ENCODE results near the gene RAB40AL. TPM values are rescaled to one million over a fixed set of nuclear protein-coding genes. Genes with fewer than 3 reads are reported as not detected.

The RAB40AL gene
- total RNA-seq, 1 experiment from 2014 or later: 0.20 TPM

DNA sequence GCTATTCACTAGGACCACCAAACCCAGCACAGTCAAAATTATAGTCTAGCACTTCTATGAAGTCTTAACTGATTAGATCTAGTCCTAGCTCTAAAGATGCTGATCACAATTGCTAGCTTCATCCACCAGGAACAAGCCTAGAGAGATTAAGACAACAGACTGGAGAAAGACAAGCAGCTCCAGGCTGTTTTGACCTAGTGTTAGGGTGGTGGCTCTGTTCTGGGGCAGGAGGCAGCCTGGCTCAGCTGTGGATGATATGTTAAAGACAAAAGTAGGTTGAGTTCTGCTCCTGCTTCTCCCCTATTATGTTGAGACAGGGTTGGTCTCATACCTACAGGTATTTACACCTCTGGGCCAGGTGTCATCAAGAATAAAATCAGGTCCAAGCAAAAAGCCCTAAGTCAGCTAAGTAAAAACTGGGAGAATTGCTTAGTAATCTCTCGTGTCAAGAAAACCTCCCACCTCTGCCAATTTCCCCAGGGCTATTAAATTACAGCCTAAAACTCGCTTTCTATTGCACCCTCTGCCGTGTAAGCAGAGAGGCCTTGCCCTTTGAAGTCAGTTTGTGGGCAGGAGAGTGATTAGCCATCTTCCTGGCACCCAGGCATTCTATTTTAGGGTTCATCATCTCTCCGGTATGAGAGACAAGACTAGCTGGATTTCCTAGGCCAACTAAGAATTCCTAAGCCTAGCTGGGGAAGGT lies 39.9 kb downstream of the RAB40AL start:
- no peak overlapping the region for H3K4me3 Mint-ChIP-seq
- H3K9me3 Mint-ChIP-seq: peaks cover 16% of the 10 kb centered on the region
- ChIA-PET POLR2A (no interaction called here), CTCF (interaction anchor here (1.0 to 1.2 kb wide), 2 partner anchors 12 to 42 kb away, joined by 3 read pairs; no protein-coding TSS in a partner anchor)
- ATAC-seq (no peak), DNase-seq (ENCODE audit: low spot score) (no peak)
- peaks cover 2% of the 10 kb centered on the region; the same call in 1 of the 2 replicates for H3K27me3 Mint-ChIP-seq (ENCODE audit: low read depth)
- peaks cover 5% of the 10 kb centered on the region; the same call in 1 of the 2 replicates for H3K36me3 Mint-ChIP-seq
- H3K27ac Mint-ChIP-seq: no peak overlapping the region
- peaks cover 6% of the 10 kb centered on the region for H3K4me1 Mint-ChIP-seq
- TF ChIP-seq JAZF1 (CRISPR knock-in tag; IDR thresholded peaks at IDR 0.05) (no peak), ZNF263 (CRISPR knock-in tag; IDR thresholded peaks at IDR 0.05; ENCODE audit: low read depth) (no peak), ZNF121 (CRISPR knock-in tag; IDR thresholded peaks at IDR 0.05) (no peak), MXD4 (CRISPR knock-in tag; IDR thresholded peaks at IDR 0.05; ENCODE audit: borderline replicate concordance) (no peak), MYBL2 (CRISPR knock-in tag; IDR thresholded peaks at IDR 0.05) (no peak), ZNF219 (CRISPR knock-in tag; IDR thresholded peaks at IDR 0.05; ENCODE audit: borderline replicate concordance) (no peak), ZNF423 (CRISPR knock-in tag; IDR thresholded peaks at IDR 0.05) (no peak), NR3C1 (CRISPR knock-in tag; conservative IDR thresholded peaks at IDR 0.05; ENCODE audit: low read depth) (no peak), TP53 (CRISPR knock-in tag; IDR thresholded peaks at IDR 0.05) (no peak), NFE2L1 (CRISPR knock-in tag; IDR thresholded peaks at IDR 0.05) (no peak), GRHL2 (CRISPR knock-in tag; IDR thresholded peaks at IDR 0.05; ENCODE audit: insufficient replicate concordance, severe bottlenecking) (no peak), EMX1 (CRISPR knock-in tag; IDR thresholded peaks at IDR 0.05) (no peak), HMGA2 (CRISPR knock-in tag; IDR thresholded peaks at IDR 0.05) (no peak)
- TF ChIP-seq, protein P1, sequence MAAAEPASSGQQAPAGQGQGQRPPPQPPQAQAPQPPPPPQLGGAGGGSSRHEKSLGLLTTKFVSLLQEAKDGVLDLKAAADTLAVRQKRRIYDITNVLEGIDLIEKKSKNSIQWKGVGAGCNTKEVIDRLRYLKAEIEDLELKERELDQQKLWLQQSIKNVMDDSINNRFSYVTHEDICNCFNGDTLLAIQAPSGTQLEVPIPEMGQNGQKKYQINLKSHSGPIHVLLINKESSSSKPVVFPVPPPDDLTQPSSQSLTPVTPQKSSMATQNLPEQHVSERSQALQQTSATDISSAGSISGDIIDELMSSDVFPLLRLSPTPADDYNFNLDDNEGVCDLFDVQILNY (CRISPR knock-in tag; IDR thresholded peaks at IDR 0.05): no peak
- TF ChIP-seq, protein P2, sequence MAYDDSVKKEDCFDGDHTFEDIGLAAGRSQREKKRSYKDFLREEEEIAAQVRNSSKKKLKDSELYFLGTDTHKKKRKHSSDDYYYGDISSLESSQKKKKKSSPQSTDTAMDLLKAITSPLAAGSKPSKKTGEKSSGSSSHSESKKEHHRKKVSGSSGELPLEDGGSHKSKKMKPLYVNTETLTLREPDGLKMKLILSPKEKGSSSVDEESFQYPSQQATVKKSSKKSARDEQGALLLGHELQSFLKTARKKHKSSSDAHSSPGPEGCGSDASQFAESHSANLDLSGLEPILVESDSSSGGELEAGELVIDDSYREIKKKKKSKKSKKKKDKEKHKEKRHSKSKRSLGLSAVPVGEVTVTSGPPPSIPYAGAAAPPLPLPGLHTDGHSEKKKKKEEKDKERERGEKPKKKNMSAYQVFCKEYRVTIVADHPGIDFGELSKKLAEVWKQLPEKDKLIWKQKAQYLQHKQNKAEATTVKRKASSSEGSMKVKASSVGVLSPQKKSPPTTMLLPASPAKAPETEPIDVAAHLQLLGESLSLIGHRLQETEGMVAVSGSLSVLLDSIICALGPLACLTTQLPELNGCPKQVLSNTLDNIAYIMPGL (CRISPR knock-in tag; IDR thresholded peaks at IDR 0.05): no peak
- TF ChIP-seq, protein P3, sequence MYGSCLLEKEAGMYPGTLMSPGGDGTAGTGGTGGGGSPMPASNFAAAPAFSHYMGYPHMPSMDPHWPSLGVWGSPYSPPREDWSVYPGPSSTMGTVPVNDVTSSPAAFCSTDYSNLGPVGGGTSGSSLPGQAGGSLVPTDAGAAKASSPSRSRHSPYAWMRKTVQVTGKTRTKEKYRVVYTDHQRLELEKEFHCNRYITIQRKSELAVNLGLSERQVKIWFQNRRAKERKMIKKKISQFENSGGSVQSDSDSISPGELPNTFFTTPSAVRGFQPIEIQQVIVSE (CRISPR knock-in tag; IDR thresholded peaks at IDR 0.05; ENCODE audit: borderline replicate concordance): no peak
- TF ChIP-seq, protein P4, sequence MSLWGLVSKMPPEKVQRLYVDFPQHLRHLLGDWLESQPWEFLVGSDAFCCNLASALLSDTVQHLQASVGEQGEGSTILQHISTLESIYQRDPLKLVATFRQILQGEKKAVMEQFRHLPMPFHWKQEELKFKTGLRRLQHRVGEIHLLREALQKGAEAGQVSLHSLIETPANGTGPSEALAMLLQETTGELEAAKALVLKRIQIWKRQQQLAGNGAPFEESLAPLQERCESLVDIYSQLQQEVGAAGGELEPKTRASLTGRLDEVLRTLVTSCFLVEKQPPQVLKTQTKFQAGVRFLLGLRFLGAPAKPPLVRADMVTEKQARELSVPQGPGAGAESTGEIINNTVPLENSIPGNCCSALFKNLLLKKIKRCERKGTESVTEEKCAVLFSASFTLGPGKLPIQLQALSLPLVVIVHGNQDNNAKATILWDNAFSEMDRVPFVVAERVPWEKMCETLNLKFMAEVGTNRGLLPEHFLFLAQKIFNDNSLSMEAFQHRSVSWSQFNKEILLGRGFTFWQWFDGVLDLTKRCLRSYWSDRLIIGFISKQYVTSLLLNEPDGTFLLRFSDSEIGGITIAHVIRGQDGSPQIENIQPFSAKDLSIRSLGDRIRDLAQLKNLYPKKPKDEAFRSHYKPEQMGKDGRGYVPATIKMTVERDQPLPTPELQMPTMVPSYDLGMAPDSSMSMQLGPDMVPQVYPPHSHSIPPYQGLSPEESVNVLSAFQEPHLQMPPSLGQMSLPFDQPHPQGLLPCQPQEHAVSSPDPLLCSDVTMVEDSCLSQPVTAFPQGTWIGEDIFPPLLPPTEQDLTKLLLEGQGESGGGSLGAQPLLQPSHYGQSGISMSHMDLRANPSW (CRISPR knock-in tag; conservative IDR thresholded peaks at IDR 0.05; ENCODE audit: low read depth): no peak

DNA sequence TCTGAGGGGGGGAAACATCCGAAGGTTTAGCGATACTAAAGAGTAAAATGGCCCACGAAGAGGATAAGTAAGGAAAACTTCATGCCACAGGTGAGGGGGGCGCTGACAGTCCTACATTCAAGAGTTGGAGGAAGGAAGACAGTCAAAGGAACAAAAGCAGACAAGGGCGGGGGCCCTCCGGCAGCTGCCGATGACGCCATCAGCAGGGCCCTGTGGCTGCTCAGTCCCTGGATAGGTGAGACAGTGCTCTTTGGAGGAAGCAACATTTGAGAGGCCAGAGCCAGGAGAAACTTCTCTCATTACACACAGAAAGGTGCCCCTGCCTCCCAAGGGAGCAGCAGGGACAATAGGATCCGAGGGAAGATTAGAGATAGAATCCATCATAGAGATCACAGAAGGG lies 41.5 kb downstream of the RAB40AL start:
- Mint-ChIP-seq H3K9me3 (peaks cover 5% of the 10 kb centered on the region), H3K4me3 (no peak overlapping the region), H3K27ac (no peak overlapping the region), H3K36me3 (0 out of 2 replicates have a peak, but pooled peaks cover 1% of the 10 kb centered on the region), H3K27me3 (ENCODE audit: low read depth) (peaks cover under 1% of the 10 kb centered on the region; the same call in 1 of the 2 replicates), H3K4me1 (peaks cover 6% of the 10 kb centered on the region)
- no peak for ATAC-seq
- POLR2A ChIA-PET: no interaction called here
- no peak for DNase-seq (ENCODE audit: low spot score)
- CTCF ChIA-PET: interaction anchor here (1.2 kb wide), 1 partner anchor 27 kb away, joined by 4 read pairs; no protein-coding TSS in a partner anchor
- TF ChIP-seq, protein P5, sequence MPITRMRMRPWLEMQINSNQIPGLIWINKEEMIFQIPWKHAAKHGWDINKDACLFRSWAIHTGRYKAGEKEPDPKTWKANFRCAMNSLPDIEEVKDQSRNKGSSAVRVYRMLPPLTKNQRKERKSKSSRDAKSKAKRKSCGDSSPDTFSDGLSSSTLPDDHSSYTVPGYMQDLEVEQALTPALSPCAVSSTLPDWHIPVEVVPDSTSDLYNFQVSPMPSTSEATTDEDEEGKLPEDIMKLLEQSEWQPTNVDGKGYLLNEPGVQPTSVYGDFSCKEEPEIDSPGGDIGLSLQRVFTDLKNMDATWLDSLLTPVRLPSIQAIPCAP (CRISPR knock-in tag; IDR thresholded peaks at IDR 0.05): no peak
- TF ChIP-seq NR1H2 (CRISPR knock-in tag; IDR thresholded peaks at IDR 0.05): no peak
- TF ChIP-seq, protein P6, sequence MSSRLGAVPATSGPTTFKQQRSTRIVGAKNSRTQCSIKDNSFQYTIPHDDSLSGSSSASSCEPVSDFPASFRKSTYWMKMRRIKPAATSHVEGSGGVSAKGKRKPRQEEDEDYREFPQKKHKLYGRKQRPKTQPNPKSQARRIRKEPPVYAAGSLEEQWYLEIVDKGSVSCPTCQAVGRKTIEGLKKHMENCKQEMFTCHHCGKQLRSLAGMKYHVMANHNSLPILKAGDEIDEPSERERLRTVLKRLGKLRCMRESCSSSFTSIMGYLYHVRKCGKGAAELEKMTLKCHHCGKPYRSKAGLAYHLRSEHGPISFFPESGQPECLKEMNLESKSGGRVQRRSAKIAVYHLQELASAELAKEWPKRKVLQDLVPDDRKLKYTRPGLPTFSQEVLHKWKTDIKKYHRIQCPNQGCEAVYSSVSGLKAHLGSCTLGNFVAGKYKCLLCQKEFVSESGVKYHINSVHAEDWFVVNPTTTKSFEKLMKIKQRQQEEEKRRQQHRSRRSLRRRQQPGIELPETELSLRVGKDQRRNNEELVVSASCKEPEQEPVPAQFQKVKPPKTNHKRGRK (CRISPR knock-in tag; IDR thresholded peaks at IDR 0.05; ENCODE audit: borderline replicate concordance): no peak
- TF ChIP-seq, protein P7, sequence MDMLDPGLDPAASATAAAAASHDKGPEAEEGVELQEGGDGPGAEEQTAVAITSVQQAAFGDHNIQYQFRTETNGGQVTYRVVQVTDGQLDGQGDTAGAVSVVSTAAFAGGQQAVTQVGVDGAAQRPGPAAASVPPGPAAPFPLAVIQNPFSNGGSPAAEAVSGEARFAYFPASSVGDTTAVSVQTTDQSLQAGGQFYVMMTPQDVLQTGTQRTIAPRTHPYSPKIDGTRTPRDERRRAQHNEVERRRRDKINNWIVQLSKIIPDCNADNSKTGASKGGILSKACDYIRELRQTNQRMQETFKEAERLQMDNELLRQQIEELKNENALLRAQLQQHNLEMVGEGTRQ (CRISPR knock-in tag; IDR thresholded peaks at IDR 0.05): no peak
- TF ChIP-seq, protein P8, sequence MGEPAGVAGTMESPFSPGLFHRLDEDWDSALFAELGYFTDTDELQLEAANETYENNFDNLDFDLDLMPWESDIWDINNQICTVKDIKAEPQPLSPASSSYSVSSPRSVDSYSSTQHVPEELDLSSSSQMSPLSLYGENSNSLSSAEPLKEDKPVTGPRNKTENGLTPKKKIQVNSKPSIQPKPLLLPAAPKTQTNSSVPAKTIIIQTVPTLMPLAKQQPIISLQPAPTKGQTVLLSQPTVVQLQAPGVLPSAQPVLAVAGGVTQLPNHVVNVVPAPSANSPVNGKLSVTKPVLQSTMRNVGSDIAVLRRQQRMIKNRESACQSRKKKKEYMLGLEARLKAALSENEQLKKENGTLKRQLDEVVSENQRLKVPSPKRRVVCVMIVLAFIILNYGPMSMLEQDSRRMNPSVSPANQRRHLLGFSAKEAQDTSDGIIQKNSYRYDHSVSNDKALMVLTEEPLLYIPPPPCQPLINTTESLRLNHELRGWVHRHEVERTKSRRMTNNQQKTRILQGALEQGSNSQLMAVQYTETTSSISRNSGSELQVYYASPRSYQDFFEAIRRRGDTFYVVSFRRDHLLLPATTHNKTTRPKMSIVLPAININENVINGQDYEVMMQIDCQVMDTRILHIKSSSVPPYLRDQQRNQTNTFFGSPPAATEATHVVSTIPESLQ (CRISPR knock-in tag; IDR thresholded peaks at IDR 0.05): no peak
- TF ChIP-seq, protein P9, sequence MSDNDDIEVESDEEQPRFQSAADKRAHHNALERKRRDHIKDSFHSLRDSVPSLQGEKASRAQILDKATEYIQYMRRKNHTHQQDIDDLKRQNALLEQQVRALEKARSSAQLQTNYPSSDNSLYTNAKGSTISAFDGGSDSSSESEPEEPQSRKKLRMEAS (CRISPR knock-in tag; IDR thresholded peaks at IDR 0.05): no peak

All from WTC11 (cell line).